Erythroblast (primary cell): ENCODE measurements around the gene CCNL1.
"Not testable (repeated sequence)": the region's sequence is repeated elsewhere in the genome, so short reads cannot be mapped to it uniquely, and the experiment has no call there.

Experiments used
- DNase-seq, 2 experiments: peaks; one replicate each; lab custom pipeline; 2025; lab: John Stamatoyannopoulos, UW
- GATA1 ChIP-seq: IDR thresholded peaks from 2 replicates; pipeline ENCODE4 v1.6.1; 2011; ENCODE audit warnings: low read depth, mild to moderate bottlenecking, control low read depth, low read length, moderate library complexity
- POLR2A ChIP-seq: IDR thresholded peaks from 2 replicates; pipeline ENCODE4 v1.6.1; 2011; ENCODE audit warnings: mild to moderate bottlenecking, low read length

CCNL1 gene

GRCh38 chr3:157104521-157104920, 55.4 kb downstream of the CCNL1 start:
- no peak for DNase-seq
- TF ChIP-seq POLR2A (no peak), GATA1 (no peak)

GRCh38 chr3:157103860-157104259, 56.1 kb downstream of the CCNL1 start:
- DNase-seq, result no peak
- TF ChIP-seq POLR2A (no peak), GATA1 (no peak)

- no peak for DNase-seq
- TF ChIP-seq POLR2A, result no peak
- TF ChIP-seq GATA1, result no peak
Observed at GRCh38 chr3:157103280-157103679, 56.7 kb downstream of the CCNL1 start.

- DNase-seq, result not testable (repeated sequence)
Observed at GRCh38 chr3:157102595-157102994, 57.4 kb downstream of the CCNL1 start.

- TF ChIP-seq POLR2A, result no peak
- TF ChIP-seq GATA1, result no peak
- no peak for DNase-seq
Observed at GRCh38 chr3:157102098-157102497, 57.8 kb downstream of the CCNL1 start.

GRCh38 chr3:157101486-157101885, 58.5 kb downstream of the CCNL1 start:
- no peak for DNase-seq
- TF ChIP-seq GATA1 (no peak), POLR2A (no peak)

- DNase-seq, result no peak
Observed at GRCh38 chr3:157100608-157101396, 59.1 kb downstream of the CCNL1 start.

GRCh38 chr3:157100096-157100477, 59.9 kb downstream of the CCNL1 start:
- no peak for DNase-seq
- TF ChIP-seq GATA1 (no peak), POLR2A (no peak)

More at GRCh38 chr3:157100608-157101396, 59.1 kb downstream of the CCNL1 start:
- no peak for TF ChIP-seq POLR2A
- no peak for TF ChIP-seq GATA1

- TF ChIP-seq POLR2A, result no peak
- TF ChIP-seq GATA1, result no peak
- DNase-seq, result no peak
Observed at GRCh38 chr3:157099326-157100095, 60.4 kb downstream of the CCNL1 start.

- DNase-seq, result no peak
- no peak for TF ChIP-seq GATA1
- TF ChIP-seq POLR2A, result no peak
Observed at GRCh38 chr3:157098823-157099185, 61.1 kb downstream of the CCNL1 start.

- no peak for DNase-seq
- no peak for TF ChIP-seq POLR2A
- TF ChIP-seq GATA1, result no peak
Observed at GRCh38 chr3:157098121-157098822, 61.7 kb downstream of the CCNL1 start.
